Activated naive CD4-positive, alpha-beta T cell treated with Interleukin-2 at 50 U/mL for 16 hours (primary cell): ENCODE measurements around the gene METTL2B.
"Not testable (repeated sequence)": the region's sequence is repeated elsewhere in the genome, so short reads cannot be mapped to it uniquely, and the experiment has no call there.

Experiments
- DNase-seq: peaks from one replicate; pipeline ENCODE4 v3.0.0-alpha.2; 2020

METTL2B gene

GRCh38 chr7:128529191-128529590 is 52.6 kb downstream of the METTL2B start:
- not testable (repeated sequence) for DNase-seq

DNA sequence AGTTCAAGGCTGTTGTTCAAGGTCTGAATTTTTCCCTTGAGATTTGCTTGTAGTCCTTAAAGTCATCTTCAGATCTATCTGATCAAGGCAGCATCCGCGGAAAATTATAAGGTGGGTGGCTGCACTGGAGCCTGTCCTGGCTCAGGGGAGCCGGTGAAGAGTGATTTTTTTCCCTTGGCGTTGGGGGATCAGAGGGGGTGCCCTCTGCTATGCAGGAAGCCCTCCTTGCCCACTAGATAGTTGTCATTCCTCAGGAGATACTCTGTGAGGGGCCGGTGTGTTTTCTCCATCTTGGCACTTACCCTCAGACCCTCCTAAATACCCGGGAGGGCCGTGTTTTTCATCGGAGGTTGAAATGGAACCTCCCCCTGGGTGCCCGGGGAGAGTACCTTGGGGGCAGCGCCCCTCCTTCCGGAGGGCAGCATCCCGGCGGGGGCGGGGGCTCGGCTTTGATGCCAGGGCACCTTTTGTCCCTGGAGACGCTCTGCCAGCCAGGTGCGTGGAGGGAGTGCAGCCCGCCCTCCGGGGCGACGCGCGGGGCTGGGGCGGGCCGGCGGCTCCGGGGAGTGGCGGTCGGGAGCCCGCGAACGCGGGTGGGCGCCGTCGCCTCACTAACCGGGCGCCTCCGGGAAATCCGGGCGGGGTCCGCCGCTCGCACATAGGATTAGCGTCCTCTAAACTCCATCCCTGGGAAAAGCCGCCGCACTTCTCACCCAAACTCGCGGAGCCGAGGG is 53.7 kb downstream of the METTL2B start:
- peak; percentile 53 for DNase-seq

DNA sequence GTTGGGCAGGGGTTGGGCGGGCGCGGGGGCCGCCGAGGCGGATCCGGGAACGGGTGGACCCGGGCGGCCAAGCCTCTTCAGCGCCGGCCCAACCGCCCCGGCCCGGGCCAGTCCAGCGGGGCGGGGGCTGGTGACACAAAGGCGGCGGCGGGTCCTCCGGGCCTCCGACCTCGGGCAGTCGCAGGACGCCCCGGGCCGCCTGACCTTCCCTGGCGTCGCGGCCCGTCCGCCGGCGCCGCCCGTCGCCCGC is 54.2 kb downstream of the METTL2B start:
- DNase-seq = peak; percentile 38

DNA sequence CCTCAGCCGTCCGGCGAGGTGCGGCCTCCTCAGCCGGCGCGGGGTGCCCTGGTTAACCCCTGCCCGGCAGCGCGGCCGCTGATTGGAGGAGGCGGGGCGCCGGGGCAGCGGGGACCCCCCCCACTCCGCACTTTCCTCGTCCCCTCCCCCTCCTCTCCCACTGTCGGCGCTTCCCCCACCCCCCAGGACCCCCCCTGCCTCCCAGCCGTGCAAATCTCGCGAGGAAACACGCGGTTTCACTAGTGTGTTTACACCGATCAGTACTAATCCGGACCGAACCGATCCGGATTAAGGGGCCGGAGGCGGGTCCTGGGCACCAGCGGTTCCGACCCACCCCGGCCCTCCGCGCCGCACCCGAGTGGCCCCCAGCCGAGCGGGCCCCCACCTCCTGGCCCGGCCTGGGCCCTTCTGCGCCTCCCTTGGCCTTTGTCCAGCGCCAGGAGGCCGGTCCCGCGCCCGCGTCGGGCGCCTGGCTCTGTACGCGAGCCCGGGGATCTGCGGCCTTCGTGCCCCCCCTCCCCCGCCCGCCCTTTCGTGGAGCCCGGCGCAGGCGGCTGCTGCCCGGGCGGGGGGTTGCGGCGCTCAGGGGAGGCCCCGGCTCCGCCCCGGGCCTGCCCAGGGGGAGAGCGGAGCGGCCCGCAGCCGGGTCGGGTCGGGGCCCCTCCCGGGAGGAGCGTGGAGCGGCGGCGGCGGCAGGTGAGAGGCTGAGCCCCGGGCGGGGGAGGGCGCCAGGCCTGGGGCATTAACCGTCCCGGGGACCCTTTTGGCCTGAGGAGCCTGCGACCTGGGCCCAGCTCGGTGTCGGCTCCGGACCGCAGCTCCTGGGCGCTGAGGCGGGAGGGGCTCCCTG is 54.8 kb downstream of the METTL2B start:
- peak; percentile 69 for DNase-seq

GRCh38 chr7:128531955-128532478 is 55.5 kb downstream of the METTL2B start:
- peak; percentile 47 for DNase-seq

- not testable (repeated sequence) for DNase-seq
Measured at GRCh38 chr7:128532956-128533355, 56.4 kb downstream of the METTL2B start.

GRCh38 chr7:128537410-128537809 is 60.9 kb downstream of the METTL2B start:
- peak; percentile 8 for DNase-seq

GRCh38 chr7:128542530-128542929 is 66.0 kb downstream of the METTL2B start:
- DNase-seq = not testable (repeated sequence)

DNA sequence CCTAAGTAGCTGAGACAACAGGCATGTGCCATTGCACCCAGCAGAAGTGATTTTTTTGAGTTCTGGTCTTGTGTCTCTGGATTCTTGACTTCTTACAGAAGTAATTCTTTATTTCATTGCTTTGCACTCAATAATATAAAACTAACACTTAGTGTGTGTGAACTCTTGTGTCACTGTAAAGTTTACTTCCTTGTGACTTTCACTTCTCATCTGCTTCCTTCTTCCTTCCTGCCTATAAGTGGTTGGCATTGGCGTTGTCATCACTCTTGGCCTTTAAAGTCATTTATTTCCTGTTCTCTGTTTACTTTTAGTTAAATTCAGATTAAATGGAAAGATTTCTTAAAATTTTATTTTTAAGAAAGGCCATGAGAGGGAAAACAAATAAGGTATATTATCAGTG is 66.8 kb downstream of the METTL2B start:
- DNase-seq = not testable (repeated sequence)

GRCh38 chr7:128546319-128546851 is 69.8 kb downstream of the METTL2B start:
- not testable (repeated sequence) for DNase-seq

- DNase-seq = no peak
Measured at GRCh38 chr7:128550920-128551319, 74.4 kb downstream of the METTL2B start.

DNA sequence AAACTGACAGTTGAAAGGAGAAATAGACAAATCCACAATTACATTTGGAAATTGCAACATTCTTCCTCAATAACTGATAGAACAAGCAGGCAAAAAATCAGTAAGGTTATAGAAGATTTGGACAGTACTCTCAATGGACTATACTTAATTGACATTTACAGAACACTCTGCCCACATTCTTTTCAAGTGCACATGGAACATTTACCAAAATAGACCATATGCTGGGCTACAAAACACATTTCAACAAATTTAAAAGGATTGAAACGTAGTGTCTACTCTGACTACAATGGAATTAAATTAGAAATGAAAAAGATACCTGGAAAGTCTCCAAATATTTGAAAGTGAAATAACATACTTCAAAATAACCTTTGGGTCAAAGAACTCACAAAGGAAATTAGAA is 77.8 kb downstream of the METTL2B start:
- not testable (repeated sequence) for DNase-seq
